NCI-H446 treated with DMSO at 0.1 percent for 48 hours (cell line): ENCODE measurements around the gene NIPAL1.

Experiments
- DNase-seq: peaks from one replicate; lab custom pipeline; 2025; lab: John Stamatoyannopoulos, UW

Gene NIPAL1

DNA sequence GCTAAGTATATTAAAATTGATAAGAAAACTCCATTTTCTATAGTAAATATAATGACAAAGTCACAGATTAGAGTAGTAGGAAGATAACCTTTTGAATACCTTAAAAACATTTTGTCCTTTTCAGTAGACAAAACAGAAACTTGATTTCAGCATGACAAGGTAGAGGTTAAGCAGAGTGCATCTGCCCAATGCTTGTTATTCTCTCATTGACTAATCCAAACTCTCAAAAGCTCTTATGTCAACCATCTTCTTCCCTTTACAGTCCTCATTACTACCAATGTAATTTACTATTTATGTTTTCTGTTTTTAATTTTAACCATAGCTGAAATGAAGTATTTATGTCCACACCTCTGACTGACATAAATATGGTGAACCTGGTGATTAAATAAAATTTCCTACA lies 11.1 kb downstream of the NIPAL1 start:
- no peak for DNase-seq

DNA sequence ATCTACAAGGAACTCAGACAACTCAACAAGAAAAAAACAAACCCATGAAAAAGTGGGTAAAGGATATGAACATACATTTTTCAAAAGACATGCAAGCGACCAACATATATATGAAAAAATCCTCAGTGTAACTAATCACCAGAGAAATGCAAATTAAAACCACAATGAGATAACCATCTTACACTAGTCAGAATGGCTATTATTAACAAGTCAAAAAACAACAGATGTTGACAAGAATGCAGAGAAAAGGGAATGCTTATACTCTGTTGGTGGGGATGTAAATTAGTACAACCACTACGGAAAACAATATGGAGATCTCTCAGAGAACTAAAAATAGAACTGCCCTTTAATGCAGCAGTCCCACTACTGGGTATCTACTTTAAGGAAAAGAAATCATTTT lies 12.1 kb downstream of the NIPAL1 start:
- DNase-seq: no peak

DNA sequence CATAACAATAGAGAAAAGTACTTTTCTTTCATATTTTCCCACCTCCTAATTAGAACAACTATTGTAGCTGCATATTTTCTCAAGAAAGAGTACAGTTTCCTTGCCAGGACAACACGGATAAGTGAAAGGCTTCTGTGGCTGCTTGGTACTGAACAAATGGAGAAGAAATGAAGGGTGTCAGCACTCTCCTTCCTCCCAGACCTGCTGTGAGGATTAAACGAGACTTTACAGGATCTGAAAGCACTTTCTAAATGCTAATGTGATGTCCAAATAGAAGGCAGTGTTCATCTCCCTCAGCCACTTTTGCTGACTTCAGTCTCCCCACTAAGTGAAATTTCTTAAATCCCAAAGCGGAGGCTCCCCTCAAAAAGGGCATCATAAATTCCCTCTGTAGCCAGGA lies 13.9 kb downstream of the NIPAL1 start:
- no peak for DNase-seq

DNA sequence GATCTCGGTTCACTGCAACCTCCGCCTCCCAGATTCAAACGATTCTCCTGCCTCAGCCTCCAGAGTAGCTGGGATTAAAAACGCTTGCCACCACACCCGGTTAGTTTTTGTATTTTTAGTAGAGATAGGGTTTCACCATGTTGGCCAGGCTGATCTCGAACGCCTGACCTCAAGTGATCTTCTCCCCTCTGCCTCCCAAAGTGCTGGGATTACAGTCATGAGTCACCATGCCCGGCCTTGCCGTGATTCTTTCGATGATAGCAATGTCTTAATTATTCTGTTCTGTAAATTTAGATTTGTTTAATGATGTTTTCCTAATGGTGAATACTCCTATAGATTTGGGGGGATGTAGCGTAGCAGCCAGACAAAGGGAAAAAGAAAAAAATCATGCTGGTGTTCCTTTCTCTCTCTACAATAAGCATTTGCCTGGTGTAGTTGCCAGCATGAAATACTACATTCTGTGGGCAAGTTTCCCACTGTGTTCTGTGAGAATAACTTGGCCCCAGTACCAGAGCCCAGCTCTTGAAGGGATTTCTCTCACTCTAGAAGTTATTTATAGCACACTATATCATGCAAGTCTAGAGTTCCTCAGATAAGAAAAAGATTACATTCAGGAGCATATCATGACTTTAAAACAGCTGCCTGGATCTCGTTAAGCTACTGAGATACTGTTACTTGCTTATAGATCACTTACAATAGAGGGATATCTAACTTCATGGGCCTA lies 15.4 kb downstream of the NIPAL1 start:
- DNase-seq: peak; percentile 2

DNA sequence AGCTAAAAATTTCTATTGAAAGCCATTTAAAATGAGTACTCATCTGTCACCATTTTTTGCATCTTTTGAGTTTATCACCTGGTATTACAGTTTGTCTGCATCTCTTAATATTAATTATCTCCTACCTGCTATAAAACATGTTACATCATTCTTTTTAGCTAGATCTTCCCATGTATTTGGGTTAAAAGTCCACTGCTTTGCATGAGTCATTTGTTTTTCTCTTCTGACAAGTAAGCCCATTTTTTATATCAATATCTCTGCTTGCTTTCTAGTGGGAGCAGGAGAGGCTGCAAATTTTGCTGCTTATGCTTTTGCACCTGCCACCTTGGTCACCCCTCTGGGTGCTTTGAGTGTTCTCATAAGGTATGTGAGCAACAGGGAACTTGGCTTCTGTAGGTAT lies 16.1 kb downstream of the NIPAL1 start:
- no peak for DNase-seq

DNA sequence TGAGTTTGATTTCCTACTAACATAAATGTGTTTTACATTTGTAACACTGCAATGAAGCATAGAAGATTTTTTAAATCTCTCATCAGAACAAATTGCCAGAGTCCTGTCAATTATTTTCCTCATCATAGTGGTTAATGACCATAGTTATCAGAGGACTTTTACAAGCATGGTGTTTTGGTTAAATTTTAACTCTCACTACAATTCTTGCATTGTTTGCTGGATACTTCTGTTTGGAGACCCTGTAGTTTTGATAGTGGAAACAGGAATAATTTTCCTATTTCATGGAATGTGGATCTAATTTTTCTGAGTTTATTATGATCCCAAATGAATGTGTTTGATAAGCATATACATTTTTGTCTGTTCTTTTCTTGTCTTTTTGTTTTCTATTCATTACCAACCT lies 16.8 kb downstream of the NIPAL1 start:
- DNase-seq: no peak

DNA sequence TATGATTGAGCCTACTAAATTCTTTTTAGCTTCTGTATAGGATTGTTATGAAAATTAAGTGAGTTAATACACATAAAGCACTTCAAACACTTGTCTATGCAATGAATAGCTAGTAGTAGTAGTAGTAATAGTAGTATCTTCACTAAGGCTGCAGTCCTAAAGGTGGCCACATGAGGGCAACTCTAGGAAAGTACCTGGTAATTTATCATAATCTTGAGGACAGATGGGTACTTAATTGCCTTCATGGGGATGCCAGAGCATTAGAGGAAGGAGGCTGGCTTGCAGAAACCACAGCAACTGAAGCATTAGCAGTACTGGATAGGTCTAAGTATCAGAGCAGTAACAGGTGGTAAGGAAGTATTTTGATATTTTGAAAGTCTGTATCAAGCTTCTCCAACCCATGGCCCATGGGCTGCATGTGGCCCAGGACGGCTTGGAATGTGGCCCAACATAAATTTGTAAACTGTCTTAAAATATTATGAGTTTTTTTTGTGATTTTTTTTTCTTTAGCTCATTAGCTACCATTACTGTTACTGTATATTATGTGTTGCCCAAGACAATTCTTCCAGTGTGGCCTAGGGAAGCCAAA lies 17.3 kb downstream of the NIPAL1 start:
- peak; percentile 3 for DNase-seq

DNA sequence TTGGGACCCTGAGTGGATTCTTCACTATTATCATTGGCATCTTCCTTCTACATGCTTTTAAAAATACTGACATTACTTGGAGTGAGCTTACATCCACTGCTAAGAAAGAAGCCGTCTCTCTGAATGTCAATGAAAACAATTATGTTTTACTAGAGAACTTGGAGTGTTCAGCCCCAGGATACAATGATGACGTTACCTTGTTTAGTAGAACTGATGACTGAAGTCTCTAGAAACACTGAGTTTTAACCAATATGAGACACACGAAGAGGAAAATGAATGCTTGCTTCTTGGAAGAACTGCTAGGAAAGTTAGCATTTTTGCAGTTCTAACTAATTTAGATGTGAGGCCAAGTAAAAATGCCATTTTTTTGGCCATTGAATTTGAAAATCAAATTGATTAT lies 19.4 kb downstream of the NIPAL1 start:
- no peak for DNase-seq

DNA sequence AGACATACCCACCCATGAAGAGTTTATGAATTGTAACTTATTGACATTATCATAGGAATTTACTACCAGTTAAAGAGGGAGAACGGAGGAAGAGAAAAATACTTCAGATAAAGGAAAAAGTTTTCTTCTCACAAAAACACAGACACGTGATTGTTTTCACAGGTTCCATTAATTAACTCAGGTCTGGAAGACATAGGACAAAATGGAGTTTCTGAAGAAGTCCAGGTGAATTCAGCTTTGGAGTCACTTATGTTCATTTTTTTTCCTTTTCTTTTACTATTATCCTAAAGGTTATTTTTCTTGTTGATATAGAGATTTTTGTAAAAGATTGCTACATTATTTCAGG lies 20.5 kb downstream of the NIPAL1 start:
- DNase-seq: no peak

DNA sequence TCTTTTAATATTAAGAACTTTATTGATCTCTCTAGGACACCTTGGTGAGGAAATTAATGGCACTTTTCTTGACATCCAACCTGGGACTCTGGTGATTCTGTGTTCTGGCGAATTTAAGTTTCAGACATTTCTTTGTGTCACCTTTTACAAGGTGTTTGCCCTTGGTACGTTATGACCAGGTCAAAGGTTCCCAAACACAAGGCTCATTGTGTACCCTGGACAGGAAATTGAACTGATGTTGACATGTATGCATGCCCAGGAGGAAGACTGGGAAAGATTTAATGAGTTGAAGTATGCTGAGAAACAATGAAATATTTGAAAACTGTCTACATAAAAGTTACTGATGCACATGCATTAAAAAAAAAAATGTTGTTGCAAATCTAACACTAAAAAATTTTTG lies 22.1 kb downstream of the NIPAL1 start:
- no peak for DNase-seq

DNA sequence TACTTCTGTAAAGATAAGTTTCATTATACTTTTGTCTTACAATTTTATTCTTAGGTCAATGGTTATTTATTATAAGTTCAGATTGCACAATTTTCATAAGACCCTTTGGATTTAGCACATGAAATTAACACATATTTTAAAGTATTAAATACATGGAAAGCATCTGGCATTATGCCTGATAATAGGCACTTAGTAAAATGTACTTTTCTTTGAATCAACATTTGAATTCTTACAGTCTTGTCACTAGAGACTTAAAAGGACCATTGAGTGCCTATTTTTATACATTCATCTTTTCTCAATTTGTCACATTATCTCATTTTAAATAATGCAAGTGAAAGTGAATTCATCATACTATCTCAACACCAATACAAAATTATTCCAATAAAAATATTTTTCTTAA lies 23.0 kb downstream of the NIPAL1 start:
- DNase-seq: no peak

DNA sequence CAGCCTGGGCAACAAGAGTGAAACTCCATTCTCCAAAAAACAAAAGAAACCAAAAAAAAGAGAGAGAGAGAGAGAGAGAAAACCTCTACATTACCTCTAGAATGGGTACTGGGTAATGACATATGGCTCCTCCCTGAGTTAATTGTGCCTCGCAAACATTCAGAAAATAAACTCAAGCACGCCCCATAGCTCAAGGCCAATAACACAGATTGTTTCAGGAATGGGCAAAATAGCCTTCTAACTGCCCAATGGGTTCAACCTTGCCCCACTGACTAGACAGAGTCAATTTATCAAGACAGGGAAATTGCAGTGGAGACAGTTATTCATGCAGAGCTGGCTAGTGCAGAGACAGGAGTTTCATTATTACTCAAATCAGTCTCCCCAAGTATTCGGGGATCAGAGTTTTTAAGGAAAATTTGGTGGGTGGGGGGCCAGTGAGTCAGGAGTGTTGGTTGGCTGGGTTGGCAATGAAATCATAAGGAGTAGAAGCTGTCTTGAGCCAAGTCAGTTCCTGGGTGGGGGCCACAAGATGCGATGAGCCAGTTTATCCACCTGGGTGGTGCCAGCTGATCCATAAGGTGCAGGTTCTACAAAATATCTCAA lies 25.1 kb downstream of the NIPAL1 start:
- DNase-seq: no peak

DNA sequence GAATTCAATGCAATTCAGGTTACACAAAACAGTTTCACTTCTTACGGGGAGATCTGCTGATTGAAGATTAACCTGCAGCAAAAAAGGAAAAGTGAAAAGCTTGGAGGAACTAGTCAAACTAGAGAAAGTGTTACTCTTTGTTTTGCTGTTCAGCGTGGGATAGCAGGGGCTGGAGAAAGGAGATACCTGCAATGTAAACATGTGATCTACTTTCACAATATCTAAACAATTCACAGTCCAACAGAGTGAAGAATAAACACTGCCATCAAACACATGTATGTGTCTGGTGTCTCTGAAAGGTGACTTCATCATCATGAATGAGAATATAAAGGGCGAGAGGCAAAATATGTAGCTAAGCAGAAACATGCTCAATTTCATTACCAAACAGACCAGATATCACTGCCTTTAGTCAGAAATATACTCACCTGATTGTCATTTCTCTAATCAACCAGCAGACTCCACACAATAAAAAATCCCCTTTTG lies 26.4 kb downstream of the NIPAL1 start:
- DNase-seq: no peak

DNA sequence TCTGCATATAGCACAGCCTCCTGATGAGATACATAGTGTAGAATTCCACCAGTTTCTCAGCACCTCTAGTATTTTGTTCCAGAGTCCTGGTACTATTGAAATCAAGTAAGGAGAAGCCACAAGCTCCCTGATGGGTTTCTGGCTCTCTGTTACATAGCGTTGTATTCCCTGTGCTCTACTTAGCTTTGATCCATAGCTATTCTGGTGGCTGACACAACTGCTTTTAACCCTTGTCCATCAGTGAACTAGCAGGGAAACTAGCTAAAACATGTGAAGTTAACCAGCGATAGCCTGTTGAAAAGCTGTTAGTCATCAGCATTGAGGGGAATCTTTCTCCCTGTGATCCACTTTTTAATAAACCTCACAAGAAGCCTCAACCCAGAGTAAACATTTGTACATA lies 26.9 kb downstream of the NIPAL1 start:
- DNase-seq: no peak

DNA sequence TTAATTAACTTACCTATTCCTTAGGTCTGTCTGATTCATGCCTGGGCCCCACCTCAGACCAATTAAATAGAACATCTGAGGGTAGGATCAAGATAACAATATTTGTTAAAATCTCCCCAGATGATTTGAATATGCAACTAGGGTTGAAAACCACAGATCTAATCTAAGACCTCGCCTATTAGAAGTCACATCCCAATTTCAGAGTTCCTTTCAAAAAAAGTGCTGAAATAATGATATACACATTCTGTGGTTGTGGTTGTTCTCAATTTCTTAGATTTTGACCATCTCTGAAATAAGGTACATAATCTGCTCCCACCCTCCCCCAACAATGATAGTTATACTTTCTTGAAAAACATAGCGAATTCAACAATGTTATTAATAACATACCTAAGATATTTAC lies 27.7 kb downstream of the NIPAL1 start:
- DNase-seq: no peak

DNA sequence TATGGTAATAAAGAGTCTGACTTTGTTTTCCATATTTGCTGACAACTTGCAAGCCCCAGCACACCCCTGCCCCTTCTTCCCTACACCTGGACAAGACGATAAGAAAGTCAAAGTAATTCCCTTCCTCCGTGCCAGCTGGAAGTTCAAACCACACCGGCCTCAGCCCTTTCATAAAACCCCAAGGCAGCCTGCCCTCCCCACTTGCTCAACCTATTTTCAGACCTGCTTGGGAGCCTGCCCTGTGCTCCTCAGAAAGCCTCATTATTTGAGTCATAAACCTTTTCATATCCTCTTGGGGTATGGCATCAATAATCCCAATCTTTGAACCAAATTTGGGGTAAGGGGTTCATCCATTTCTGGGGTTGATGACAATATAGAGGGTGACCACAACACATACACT lies 29.5 kb downstream of the NIPAL1 start:
- no peak for DNase-seq

DNA sequence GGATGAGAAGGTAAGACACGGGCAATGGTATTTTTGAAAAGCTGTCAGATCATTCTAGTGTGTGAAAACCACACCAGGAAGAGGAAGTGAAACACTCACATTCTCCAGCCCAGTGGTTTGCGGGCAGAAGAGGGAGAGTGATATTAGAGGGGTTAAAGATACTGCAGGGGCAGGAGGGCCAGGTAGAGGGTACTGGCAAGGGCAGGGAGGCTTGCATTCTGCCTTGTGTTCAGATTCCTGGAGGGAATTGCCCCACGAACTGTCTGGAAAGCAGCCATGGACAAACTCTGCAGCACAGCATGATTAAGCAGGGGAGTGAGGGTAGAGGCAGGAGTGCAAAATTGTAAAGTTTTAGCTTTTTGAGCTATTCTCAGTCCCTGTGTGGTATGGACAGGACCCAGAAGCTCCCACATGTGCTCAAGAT lies 30.9 kb downstream of the NIPAL1 start:
- DNase-seq: no peak

DNA sequence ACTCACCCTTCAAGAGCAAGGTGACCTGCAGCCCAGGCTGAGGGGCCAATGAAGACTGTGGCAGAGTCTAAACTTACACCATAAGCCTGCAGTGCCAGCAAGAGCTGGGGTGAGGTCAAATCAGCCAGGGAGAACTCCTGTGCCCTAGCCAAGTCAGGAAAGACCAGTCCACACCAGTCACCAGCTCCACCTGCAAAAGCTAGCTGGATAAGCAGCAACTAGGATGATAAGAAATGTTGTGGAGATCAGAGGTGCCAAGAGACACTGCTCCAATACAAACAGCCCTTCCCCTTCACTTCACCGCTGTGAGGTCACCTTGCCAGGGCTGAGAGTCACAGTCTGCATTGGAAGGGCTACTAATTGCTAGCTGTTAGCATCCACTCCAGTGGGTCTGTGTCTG lies 31.3 kb downstream of the NIPAL1 start:
- no peak for DNase-seq

DNA sequence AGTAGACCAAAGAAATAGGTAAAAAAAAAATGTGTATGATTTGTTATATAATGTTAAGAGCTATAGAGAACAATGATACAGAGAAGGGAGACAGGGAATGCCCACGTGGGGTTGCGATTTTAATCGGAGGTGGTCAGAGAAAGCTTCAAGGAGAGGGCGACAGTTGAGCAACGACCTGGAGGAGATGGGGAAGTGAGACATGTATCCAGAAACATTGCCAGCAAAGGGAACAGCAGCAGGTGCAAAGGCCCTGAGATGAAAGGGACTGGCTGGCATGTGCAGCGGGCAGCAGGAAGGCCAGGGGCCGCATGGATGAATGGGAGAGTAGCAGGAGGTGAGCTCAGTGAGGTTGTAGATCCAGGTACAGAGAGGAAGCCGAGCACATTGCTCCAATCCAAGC lies 32.9 kb downstream of the NIPAL1 start:
- no peak for DNase-seq

DNA sequence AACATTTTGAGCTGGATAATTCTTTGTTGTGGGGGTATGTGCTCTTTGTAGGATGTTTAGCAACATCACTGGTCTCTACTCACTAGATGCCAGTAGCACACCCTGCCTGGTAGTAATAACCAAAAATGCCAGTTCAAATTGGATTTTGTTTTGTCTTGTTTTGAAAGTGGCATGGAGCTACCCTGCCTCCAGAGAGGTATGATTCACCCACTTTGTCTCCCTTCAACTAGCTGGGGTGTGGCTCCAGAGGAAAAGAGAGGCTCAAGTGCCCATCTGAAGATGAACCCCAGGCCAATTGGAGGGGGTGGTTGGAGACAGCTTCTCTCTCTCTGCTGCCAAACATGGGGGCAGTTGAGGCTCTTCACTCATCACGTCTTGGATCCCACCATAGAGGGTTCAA lies 34.5 kb downstream of the NIPAL1 start:
- no peak for DNase-seq

DNA sequence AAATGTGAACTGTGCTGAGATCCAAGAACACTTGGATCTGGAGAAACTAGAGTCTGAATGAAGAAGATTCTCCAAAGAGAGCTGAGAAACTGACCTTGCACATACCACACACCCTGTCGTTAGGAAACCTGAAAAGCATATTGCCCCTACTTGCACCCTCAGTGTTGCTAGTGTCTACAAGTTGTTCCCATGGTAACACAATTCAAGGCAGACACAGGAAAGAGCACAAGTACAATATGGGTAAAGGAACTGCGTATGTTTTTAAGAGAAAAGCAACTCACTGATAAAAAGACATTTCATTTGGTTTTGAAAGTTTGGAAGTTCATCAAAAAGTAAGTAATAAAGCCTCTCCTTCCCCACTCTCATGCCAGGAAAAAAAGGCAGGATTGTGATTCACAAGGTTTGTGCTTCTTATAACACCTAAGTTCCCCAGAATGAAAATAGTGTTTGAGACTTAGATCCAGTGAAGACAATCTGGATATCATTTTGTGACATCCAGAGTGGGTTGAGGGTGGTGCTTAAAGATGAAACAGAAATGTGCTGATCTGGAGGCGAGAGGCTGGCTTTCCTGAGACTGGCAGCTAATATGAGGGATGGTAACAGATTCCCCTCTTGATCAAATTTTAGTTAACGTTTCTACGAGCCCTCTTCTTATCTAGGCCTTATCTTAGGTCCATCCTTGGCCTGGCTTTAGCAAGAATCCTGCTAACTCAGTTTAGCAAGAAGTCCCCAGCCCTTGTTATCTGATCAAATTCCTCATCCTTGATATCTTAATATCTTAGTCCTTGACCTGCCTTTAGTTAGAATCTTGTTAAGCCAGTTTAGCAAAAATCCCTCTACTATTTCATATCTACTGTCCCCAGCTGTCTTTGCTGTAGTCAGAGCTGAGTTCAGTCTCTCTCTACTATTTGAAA lies 42.3 kb downstream of the NIPAL1 start:
- DNase-seq: no peak

DNA sequence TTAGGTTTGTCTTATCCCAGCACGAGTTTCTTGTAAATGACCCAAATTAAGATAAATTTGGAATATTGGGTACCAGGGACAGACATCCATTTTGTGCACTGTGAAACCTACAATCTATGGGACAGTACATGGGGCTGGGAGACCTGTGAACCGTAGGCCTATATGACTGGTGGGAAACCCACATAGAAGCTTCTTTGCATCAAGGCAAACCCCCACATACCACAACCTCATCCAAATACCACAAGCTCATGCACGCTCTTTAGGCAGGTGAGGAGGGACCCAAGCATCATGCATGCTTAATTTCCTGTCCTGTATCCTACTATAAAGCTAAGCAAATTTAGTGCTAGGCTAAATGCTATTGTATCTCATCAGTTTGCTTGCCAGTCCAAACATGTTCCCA lies 47.8 kb downstream of the NIPAL1 start:
- DNase-seq: no peak

DNA sequence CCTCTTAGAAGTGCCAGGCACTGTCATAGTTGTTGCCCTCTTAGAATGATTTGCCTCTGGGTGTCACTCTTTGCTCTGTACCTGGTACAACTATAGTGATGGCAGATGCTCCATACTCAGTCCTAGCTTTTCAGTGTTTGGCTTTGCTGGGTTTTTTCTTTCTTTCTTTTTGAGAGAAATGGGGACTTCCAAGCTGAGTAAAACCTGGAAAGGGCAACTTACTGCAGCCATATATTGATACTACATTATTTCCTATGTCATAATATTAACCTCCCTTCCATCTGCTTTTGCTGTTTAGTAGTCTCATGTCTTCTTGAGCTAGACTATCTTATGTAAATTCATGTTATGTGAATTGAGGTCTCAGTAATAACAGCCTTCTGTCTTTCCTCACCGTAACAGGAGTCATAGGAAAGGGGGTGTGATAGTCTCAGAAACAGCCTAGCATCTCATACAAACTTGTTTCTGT lies 49.0 kb downstream of the NIPAL1 start:
- no peak for DNase-seq
